ENCODE results near the gene PXDN. TPM values are rescaled to one million over a fixed set of nuclear protein-coding genes. Genes with fewer than 3 reads are reported as not detected.

The PXDN gene
- total RNA-seq, 2 donors from 2014 or later: not detected

DNA sequence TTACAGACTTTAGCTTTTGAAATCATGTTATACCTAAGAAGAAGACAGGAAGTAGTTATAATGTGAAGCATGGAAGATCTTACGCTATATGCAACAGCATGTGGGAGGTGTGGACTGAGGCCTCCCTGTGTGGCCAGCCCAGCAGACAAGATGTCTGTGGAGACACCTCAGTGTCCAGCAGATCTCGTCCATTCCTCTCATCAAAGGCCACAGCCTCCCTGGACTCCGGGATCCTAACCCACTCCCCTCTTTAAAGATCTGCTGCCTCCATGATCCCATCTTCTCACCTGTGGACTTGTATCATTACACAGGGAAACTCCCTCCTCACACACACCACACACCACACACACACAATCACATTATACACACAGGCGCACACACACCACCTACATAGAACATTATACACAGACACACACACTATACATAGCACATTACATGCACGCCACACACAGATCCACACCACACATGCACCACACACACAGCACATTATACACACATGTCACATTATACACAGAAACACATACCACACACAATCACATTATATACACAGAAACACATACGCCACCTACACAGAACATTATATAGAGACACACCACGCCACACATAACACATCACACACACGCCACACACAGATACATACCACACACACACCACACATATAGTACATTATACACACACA, 89.5 kb downstream of the PXDN start:
- H3K36me3 Mint-ChIP-seq (ENCODE audit: low read depth): no peaks in the 10 kb centered on the region
- no peaks in the 10 kb centered on the region for H3K9me3 Mint-ChIP-seq
- H3K27me3 Mint-ChIP-seq: peaks cover 4% of the 10 kb centered on the region
- H3K4me3 Mint-ChIP-seq: no peak overlapping the region
- no peak for ATAC-seq (replicated peaks)
- H3K27ac Mint-ChIP-seq: no peak overlapping the region
- H3K4me1 Mint-ChIP-seq: no peaks in the 10 kb centered on the region

GRCh38 chr2:1653956-1654695, 90.2 kb downstream of the PXDN start:
- no peak for ATAC-seq (replicated peaks)
- Mint-ChIP-seq H3K27ac (no peak overlapping the region), H3K4me3 (no peak overlapping the region), H3K9me3 (no peaks in the 10 kb centered on the region), H3K4me1 (no peaks in the 10 kb centered on the region), H3K27me3 (peaks cover 4% of the 10 kb centered on the region), H3K36me3 (ENCODE audit: low read depth) (no peaks in the 10 kb centered on the region)

- no peaks in the 10 kb centered on the region for H3K4me1 Mint-ChIP-seq
- no peaks in the 10 kb centered on the region for H3K36me3 Mint-ChIP-seq (ENCODE audit: low read depth)
- H3K27me3 Mint-ChIP-seq: peaks cover 4% of the 10 kb centered on the region
- H3K27ac Mint-ChIP-seq: no peak overlapping the region
- no peaks in the 10 kb centered on the region for H3K9me3 Mint-ChIP-seq
- H3K4me3 Mint-ChIP-seq: no peak overlapping the region
- no peak for ATAC-seq (replicated peaks)
These were observed 92.1 kb downstream of the PXDN start for GRCh38 chr2:1652034-1652790.

DNA sequence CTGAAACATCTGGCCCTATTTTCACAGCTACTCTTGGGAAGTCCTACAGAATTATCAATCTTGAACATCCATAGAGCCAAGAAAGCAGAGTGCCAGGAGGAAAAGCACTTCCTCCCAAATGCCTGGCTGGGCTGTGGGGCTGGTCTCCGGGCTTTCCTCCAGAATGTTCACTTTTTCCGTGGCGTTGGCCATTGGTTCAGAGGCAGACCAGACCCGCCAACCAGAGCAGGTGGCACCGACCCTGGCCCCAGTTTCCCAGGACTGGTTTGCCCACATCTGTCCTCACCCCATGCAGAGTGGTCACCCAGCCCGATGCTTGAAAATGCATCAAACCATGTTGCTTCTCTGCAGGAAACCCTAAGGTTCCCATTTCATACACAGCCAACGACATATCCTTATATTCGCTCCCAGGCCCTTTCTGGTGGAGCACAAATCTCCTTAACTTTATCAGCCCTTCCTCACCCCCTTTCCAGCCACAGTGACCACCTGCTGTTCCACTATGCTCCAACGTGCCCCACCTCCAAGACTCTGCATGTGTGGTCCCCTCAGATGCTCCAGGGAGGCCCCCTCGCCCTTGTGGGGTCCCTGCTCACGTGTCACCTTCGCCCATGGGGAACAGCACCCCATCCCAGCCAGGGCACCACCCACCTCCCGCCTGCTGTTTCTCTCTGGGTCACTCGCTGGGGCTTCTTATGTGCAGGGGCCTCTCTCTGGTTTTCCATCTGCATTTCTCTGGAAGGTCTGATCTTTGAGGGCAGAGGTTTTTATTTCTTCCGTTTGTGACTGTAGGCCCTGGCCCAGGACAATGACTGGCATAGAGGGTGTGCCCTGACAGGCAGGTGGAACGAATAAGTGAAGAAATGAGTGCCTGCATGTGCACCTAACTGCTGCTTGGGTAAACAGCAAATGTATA, 92.9 kb downstream of the PXDN start:
- Mint-ChIP-seq H3K4me1 (no peaks in the 10 kb centered on the region), H3K27me3 (peaks cover 4% of the 10 kb centered on the region), H3K36me3 (ENCODE audit: low read depth) (no peaks in the 10 kb centered on the region), H3K27ac (no peak overlapping the region), H3K9me3 (no peaks in the 10 kb centered on the region), H3K4me3 (no peak overlapping the region)
- no peak for ATAC-seq (replicated peaks)

DNA sequence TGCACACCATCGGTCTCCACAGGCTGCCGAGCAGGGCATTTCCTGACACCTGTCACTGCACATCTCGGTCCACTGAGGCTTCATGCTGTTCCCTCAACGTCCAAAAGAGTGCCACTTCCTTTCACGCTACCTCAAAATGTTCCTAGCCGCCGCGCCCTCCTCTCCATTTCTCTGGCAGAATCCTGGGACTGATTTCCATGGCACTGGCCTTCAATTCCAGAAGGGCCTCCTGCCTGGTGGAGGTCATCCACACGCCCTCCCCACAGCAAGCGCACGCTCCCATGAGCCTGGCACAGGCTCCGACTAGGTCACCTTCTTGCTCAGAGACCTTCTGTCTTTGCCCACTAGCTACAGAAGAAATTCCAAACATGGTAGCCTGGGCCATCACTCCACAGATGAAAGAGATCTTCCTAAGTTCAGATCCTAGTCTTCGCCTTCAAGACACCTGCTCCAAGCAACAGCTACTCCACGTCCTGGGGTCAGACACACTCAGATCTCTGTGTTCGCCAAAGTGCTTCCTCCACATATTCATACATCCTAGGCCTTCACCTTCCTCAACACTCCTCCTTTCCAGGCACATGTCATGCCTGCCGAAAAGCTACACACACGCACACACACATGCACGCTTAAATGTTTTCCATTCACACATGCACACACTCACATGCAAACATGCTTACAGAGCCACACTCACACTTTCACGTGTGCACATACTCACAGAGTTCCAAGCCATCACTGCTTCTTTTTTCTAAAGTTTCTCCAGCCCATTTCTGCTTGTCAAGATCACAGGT, 94.0 kb downstream of the PXDN start:
- Mint-ChIP-seq H3K9me3 (no peaks in the 10 kb centered on the region), H3K4me3 (no peak overlapping the region), H3K36me3 (ENCODE audit: low read depth) (no peaks in the 10 kb centered on the region), H3K27me3 (peaks cover 4% of the 10 kb centered on the region), H3K27ac (no peak overlapping the region), H3K4me1 (no peaks in the 10 kb centered on the region)
- ATAC-seq (replicated peaks): no peak

- Mint-ChIP-seq H3K27me3 (peaks cover 4% of the 10 kb centered on the region), H3K4me1 (no peaks in the 10 kb centered on the region), H3K27ac (no peak overlapping the region), H3K4me3 (no peak overlapping the region), H3K9me3 (no peaks in the 10 kb centered on the region), H3K36me3 (ENCODE audit: low read depth) (no peaks in the 10 kb centered on the region)
- ATAC-seq (replicated peaks): no peak
These were observed 94.9 kb downstream of the PXDN start for GRCh38 chr2:1649103-1650084.

DNA sequence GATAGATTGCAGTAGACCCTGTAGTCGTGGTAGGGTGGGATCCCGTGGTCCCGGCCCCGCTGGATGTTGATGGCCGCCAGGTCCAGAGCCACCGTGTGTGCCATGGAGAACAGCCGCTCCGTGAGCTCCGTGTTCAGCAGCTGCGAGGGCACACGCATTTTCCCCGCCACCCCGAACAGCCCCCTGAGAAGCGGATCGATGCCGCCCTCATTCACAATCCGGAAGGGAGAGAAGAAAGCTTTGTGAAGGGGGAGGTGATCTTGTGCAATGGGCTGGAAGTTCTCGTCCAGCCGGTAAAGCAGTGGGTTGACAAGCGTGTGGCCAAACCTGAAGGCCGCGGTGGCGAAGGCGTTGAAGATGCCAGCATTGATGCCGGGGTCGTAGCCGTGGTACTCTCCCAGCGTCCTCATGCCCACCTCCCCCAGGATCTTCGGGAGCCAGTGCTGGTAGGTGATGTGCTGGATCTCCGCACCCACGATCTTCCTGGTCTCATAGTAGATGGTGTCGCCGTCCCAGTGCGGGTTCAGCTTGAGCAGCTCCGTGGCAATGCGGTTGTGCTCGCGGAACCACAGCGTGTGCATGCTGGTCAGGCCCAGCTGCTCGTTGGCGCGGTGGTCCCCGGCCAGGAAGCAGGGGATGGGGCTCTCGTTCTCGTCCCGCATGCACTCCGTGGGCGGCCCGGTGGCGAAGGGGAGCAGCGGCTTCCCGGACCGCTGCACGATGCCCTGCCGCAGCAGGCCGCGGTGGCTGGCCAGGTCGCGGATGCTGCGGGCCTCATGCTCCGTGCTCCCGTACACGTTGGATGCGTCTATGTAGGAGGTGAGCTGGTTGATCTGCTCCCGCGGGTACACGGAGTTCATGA, 95.8 kb downstream of the PXDN start:
- H3K4me1 Mint-ChIP-seq: no peaks in the 10 kb centered on the region
- no peaks in the 10 kb centered on the region for H3K36me3 Mint-ChIP-seq (ENCODE audit: low read depth)
- H3K27ac Mint-ChIP-seq: no peak overlapping the region
- H3K27me3 Mint-ChIP-seq: peaks cover 4% of the 10 kb centered on the region
- no peak for ATAC-seq (replicated peaks)
- H3K9me3 Mint-ChIP-seq: no peaks in the 10 kb centered on the region
- no peak overlapping the region for H3K4me3 Mint-ChIP-seq

DNA sequence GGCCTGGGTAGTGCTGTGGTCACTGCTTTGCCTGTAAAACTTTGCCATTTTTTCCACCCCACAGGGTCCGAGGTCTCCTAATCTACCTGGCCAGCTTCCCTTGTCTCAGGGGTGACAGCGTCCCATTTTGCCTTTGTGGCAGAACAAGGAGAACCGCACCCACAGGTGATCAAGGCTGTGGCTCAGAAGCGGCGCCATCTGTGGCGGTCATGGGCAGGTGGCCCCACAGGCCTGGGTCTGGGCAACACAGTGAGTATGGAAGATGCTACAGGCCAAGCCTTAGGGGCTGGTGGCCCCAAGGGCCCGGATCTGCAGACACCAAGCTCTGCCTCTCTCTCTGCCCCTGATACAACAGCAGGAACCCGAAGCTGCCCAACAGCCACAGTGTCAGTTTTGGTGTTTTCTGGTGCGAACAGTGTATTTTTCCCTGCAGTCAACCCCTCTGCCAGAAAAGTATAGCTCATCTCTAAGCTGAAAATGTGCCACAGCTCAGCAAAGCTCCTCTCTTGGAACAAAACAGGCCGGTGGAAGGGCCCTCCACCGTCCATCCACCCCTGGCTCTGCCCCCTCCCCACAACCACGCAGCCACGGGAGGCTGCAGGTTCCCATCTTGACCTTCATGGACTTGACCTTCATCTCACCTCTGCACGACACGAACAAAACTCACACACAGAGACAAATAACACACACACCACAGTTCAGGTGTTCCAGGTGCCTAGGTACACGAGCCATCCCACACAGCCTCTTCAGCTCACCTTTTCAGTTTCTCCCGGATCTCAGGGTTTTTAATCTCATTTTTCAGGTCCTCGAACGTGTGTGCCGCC, 96.7 kb downstream of the PXDN start:
- no peak for ATAC-seq (replicated peaks)
- Mint-ChIP-seq H3K9me3 (no peaks in the 10 kb centered on the region), H3K36me3 (ENCODE audit: low read depth) (no peaks in the 10 kb centered on the region), H3K27ac (no peak overlapping the region), H3K27me3 (peaks cover 4% of the 10 kb centered on the region), H3K4me1 (no peaks in the 10 kb centered on the region), H3K4me3 (no peak overlapping the region)

GRCh38 chr2:1645761-1646476, 98.4 kb downstream of the PXDN start:
- no peak overlapping the region for H3K4me3 Mint-ChIP-seq
- no peak for ATAC-seq (replicated peaks)
- H3K27me3 Mint-ChIP-seq: peaks cover 4% of the 10 kb centered on the region
- H3K36me3 Mint-ChIP-seq (ENCODE audit: low read depth): no peaks in the 10 kb centered on the region
- H3K27ac Mint-ChIP-seq: no peak overlapping the region
- H3K9me3 Mint-ChIP-seq: no peaks in the 10 kb centered on the region
- no peaks in the 10 kb centered on the region for H3K4me1 Mint-ChIP-seq

- Mint-ChIP-seq H3K27me3 (no peaks in the 10 kb centered on the region), H3K27ac (no peak overlapping the region), H3K36me3 (ENCODE audit: low read depth) (no peaks in the 10 kb centered on the region), H3K9me3 (no peaks in the 10 kb centered on the region), H3K4me3 (no peak overlapping the region), H3K4me1 (no peaks in the 10 kb centered on the region)
- ATAC-seq (replicated peaks): no peak
These were observed 99.9 kb downstream of the PXDN start for GRCh38 chr2:1644427-1644826.
